Measurements from ENCODE around the gene SIM1. TPM values are rescaled to one million over a fixed set of nuclear protein-coding genes. Genes with fewer than 3 reads are reported as not detected.

SIM1 gene
- total RNA-seq, 1 experiment from 2014 or later, result 0.13 TPM

- no peaks in the 10 kb centered on the region for H3F3A ChIP-seq (ENCODE audit: insufficient read depth, low read depth)
- no peak overlapping the region for H3K27ac ChIP-seq
- BruUV-seq (replicated peaks), result no TSS peak
- H3K4me1 ChIP-seq (replicated peaks; ENCODE audit: insufficient read depth), result no peaks in the 10 kb centered on the region
- no peaks in the 10 kb centered on the region; the same call in 1 of the 2 replicates for H3K9me3 ChIP-seq (ENCODE audit: insufficient read depth, low read depth)
- H3K79me2 ChIP-seq (ENCODE audit: low read depth), result no peaks in the 10 kb centered on the region
- TF ChIP-seq EZH2 (IDR thresholded peaks at IDR 0.05; ENCODE audit: low read depth) (no peak), CTCF (conservative IDR thresholded peaks at IDR 0.05) (no peak)
- 0 out of 2 replicates have a peak overlapping the region, but pooled peaks have one; percentile 51 for H2AFZ ChIP-seq
- intact Hi-C loops (cut with micrococcal nuclease; ENCODE audit: unreplicated experiment), result no loop called here
- no peaks in the 10 kb centered on the region for H4K20me1 ChIP-seq (ENCODE audit: insufficient read depth)
- no peak overlapping the region for H3K4me2 ChIP-seq
- H3K9me2 ChIP-seq (ENCODE audit: insufficient read depth), result no peaks in the 10 kb centered on the region; the same call in 1 of the 2 replicates
- POLR2A ChIA-PET (ENCODE audit: unreplicated experiment), result no interaction called here
- CTCF ChIA-PET, result no interaction called here
- DNase-seq, result no peak
- H3K27me3 ChIP-seq (ENCODE audit: insufficient read depth, low read depth), result no peaks in the 10 kb centered on the region
- H3K36me3 ChIP-seq (ENCODE audit: low read depth), result no peaks in the 10 kb centered on the region
- no peak overlapping the region for H3K4me3 ChIP-seq
These were observed 37.3 kb downstream of the SIM1 start for GRCh38 chr6:100427452-100427851.

- Histone ChIP-seq H4K20me1 (ENCODE audit: insufficient read depth) (no peaks in the 10 kb centered on the region), H3K4me1 (replicated peaks; ENCODE audit: insufficient read depth) (no peaks in the 10 kb centered on the region), H3K79me2 (ENCODE audit: low read depth) (no peaks in the 10 kb centered on the region), H3K27ac (no peak overlapping the region), H2AFZ (0 out of 2 replicates have a peak overlapping the region, but pooled peaks have one; percentile 51), H3K9me3 (ENCODE audit: insufficient read depth, low read depth) (no peaks in the 10 kb centered on the region; the same call in 1 of the 2 replicates), H3K27me3 (ENCODE audit: insufficient read depth, low read depth) (no peaks in the 10 kb centered on the region), H3K36me3 (ENCODE audit: low read depth) (no peaks in the 10 kb centered on the region), H3F3A (ENCODE audit: insufficient read depth, low read depth) (no peaks in the 10 kb centered on the region), H3K4me3 (no peak overlapping the region), H3K4me2 (no peak overlapping the region), H3K9me2 (ENCODE audit: insufficient read depth) (no peaks in the 10 kb centered on the region; the same call in 1 of the 2 replicates)
- ChIA-PET CTCF (no interaction called here), POLR2A (ENCODE audit: unreplicated experiment) (no interaction called here)
- no TSS peak for BruUV-seq (replicated peaks)
- no peak for DNase-seq
- no peak for TF ChIP-seq CTCF (conservative IDR thresholded peaks at IDR 0.05)
- no peak for TF ChIP-seq EZH2 (IDR thresholded peaks at IDR 0.05; ENCODE audit: low read depth)
- intact Hi-C loops (cut with micrococcal nuclease; ENCODE audit: unreplicated experiment), result no loop called here
These were observed 37.9 kb downstream of the SIM1 start for GRCh38 chr6:100426744-100427338.

DNA sequence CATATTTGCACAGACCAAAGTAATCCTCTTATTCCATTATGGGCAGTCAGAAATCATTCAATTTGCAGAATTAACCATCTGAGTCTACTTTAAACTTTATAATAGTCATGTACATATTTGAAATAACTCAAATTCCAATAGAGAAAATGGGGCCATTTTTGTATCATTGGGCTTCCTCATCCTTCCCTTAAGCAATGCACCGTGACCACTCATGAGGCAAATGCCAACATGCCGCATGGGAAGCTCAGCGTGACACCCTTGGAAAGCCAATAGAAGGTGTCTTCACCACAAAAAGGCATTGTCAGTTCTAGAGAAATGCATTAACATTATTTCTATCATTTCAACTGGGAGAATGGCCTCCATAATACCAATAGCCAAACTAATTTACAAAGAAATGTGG lies 38.5 kb downstream of the SIM1 start:
- no peaks in the 10 kb centered on the region for H3K79me2 ChIP-seq (ENCODE audit: low read depth)
- ChIA-PET CTCF (no interaction called here), POLR2A (ENCODE audit: unreplicated experiment) (no interaction called here)
- H3F3A ChIP-seq (ENCODE audit: insufficient read depth, low read depth), result no peaks in the 10 kb centered on the region
- no peak overlapping the region for H2AFZ ChIP-seq
- H3K27me3 ChIP-seq (ENCODE audit: insufficient read depth, low read depth), result no peaks in the 10 kb centered on the region
- TF ChIP-seq CTCF (conservative IDR thresholded peaks at IDR 0.05), result no peak
- no peak for TF ChIP-seq EZH2 (IDR thresholded peaks at IDR 0.05; ENCODE audit: low read depth)
- H3K27ac ChIP-seq, result no peak overlapping the region
- H4K20me1 ChIP-seq (ENCODE audit: insufficient read depth), result no peaks in the 10 kb centered on the region
- no peak for DNase-seq
- H3K4me1 ChIP-seq (replicated peaks; ENCODE audit: insufficient read depth), result no peaks in the 10 kb centered on the region
- intact Hi-C loops (cut with micrococcal nuclease; ENCODE audit: unreplicated experiment), result no loop called here
- H3K9me2 ChIP-seq (ENCODE audit: insufficient read depth), result no peaks in the 10 kb centered on the region; the same call in 1 of the 2 replicates
- no TSS peak for BruUV-seq (replicated peaks)
- H3K36me3 ChIP-seq (ENCODE audit: low read depth), result no peaks in the 10 kb centered on the region
- no peaks in the 10 kb centered on the region for H3K9me3 ChIP-seq (ENCODE audit: insufficient read depth, low read depth)
- no peak overlapping the region for H3K4me2 ChIP-seq
- no peak overlapping the region for H3K4me3 ChIP-seq
